Panc1 (cell line): ENCODE results near the gene TJP1. TPM values are rescaled to one million over a fixed set of nuclear protein-coding genes. Genes with fewer than 3 reads are reported as not detected.

ENCODE experiments used
- ATAC-seq: fragments of 200-7000 bp; cut with Tn5 transposase; 2 replicates; pipeline ENCODE4 v1.9.1; 2020; ENCODE audit warnings: mild to moderate bottlenecking, moderate library complexity
- BruUV-seq: library from RNA; stranded (reverse); fragments of 400-500 nt; replicated peaks from 2 replicates; lab custom pipeline; 2021; lab: Mats Ljungman, UMichigan
- CTCF ChIA-PET: fragments of 300-600 bp; sonication (Branson Sonifier 250); formaldehyde crosslinking; loops from one replicate; lab custom pipeline; 2022; ENCODE audit warnings: antibody characterized with exemption; lab: Charles Lee
- POLR2A ChIA-PET: fragments of 300-600 bp; sonication (Branson Sonifier 250); formaldehyde crosslinking; loops from one replicate; lab custom pipeline; 2022; ENCODE audit warnings: antibody characterized with exemption; lab: Charles Lee
- DNase-seq: peaks from one replicate; pipeline ENCODE4 v3.0.0-alpha.2; 2010; ENCODE audit warnings: low read depth, low spot score
- H3K27ac ChIP-seq: 2 replicates; pipeline ENCODE4 v1.5.1; 2011; ENCODE audit warnings: mild to moderate bottlenecking, low read length, inconsistent platforms
- H3K27me3 ChIP-seq: fragments of 200-500 bp; sonication (Bioruptor generic); 2 replicates; pipeline ENCODE4 v1.6.0; 2014; ENCODE audit warnings: low read length, inconsistent platforms; ENCODE audit not compliant: control insufficient read depth, insufficient read depth
- H3K36me3 ChIP-seq: fragments of 200-500 bp; sonication (Bioruptor generic); 2 replicates; pipeline ENCODE4 v1.5.1; 2014; ENCODE audit warnings: inconsistent platforms, mild to moderate bottlenecking, low read length, moderate library complexity; ENCODE audit not compliant: control insufficient read depth, insufficient read depth
- H3K4me1 ChIP-seq: 2 replicates; pipeline ENCODE4 v1.5.1; 2011; ENCODE audit warnings: inconsistent platforms, mild to moderate bottlenecking, low read length, moderate library complexity; ENCODE audit not compliant: control insufficient read depth, insufficient read depth
- H3K4me3 ChIP-seq, 2 experiments: 2 replicates each; pipeline ENCODE4 v1.5.1; 2011 to 2012; ENCODE audit warnings: low read depth in 2 of 2, low read length in 2 of 2, mild to moderate bottlenecking in 2 of 2, inconsistent platforms in 1 of 2, moderate library complexity in 1 of 2
- H3K9me3 ChIP-seq: fragments of 200-500 bp; sonication (Bioruptor generic); 2 replicates; pipeline ENCODE4 v1.5.1; 2014; ENCODE audit warnings: low read depth, mild to moderate bottlenecking, inconsistent platforms, low read length, moderate library complexity; ENCODE audit not compliant: control insufficient read depth, insufficient read depth
- POLR2AphosphoS5 ChIP-seq: IDR thresholded peaks from 2 replicates; pipeline ENCODE4 v1.6.1; 2012; ENCODE audit warnings: mild to moderate bottlenecking, low read depth, low read length, moderate library complexity
- SIN3A ChIP-seq: IDR thresholded peaks from 2 replicates; pipeline ENCODE4 v1.6.1; 2012; ENCODE audit warnings: low read depth, mild to moderate bottlenecking, low read length, moderate library complexity, borderline replicate concordance; ENCODE audit not compliant: insufficient read depth
- TCF7L2 ChIP-seq: IDR thresholded peaks from 2 replicates; pipeline ENCODE4 v1.6.1; 2011; ENCODE audit warnings: mild to moderate bottlenecking, low read depth, low read length, inconsistent platforms
- in situ Hi-C: cut with HindIII; loops from 2 replicates; pipeline ENCODE4 v1.10.0; 2016; ENCODE audit warnings: low sequenced_read_pairs, low pct_unique_long_range_greater_than_20kb
- intact Hi-C: fragments of 100-400 bp; cut with micrococcal nuclease; formaldehyde crosslinking; loops from one replicate; pipeline ENCODE4 v1.10.0; 2022; ENCODE audit not compliant: unreplicated experiment
- total RNA-seq: library from RNA; stranded (reverse); gene quantifications from one replicate; pipeline ENCODE4 v1.2.1, GENCODE V29; 2021; ENCODE audit not compliant: unreplicated experiment
- TF ChIP-seq, protein P1 (sequence below): fragments of 450-650 bp; IDR thresholded peaks from 2 replicates; pipeline ENCODE4 v1.5.1; 2017; ENCODE audit warnings: mild to moderate bottlenecking
- TF ChIP-seq, protein P2 (sequence below), 2 experiments: IDR thresholded peaks; 2 replicates each; pipeline ENCODE4 v1.6.1; 2011 to 2012; ENCODE audit warnings: low read depth in 2 of 2, control low read depth in 1 of 2, low read length in 1 of 2, mild to moderate bottlenecking in 1 of 2, moderate library complexity in 1 of 2; ENCODE audit not compliant: insufficient read depth in 1 of 2

TJP1 gene
- total RNA-seq, 1 experiment from 2014 or later = 79.1 TPM

DNA sequence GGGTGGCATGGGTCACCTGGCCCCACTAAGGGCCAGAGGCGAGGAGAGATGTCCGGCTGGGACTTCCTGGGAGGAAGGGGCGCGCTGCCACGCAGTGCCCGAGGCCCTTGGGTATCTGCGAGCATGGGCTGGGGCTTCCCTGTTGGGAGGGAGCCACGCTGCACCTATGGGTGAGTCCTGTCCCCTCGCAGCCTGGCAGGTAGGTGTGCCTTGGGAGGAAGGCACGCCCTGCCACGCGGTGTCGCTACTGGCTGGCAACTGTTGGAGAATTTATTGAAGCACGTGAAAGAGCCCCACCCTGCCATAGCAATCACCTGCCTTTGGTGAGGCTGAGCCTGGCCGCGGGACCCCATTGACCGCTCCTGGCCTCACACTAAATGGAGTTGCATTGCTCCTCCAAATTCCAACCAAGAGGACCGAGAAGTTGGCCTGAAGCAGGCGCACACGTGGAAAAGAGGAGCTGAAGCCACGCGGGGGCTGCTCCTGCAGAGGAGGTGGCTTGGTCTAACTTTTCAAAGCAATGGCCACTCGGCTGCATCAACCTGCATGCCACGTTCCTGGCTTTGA, 134.2 kb downstream of the TJP1 start:
- BruUV-seq = no TSS peak
- ChIA-PET CTCF (no interaction called here), POLR2A (no interaction called here)
- no peaks in the 10 kb centered on the region for H3K27me3 ChIP-seq
- no peaks in the 10 kb centered on the region for H3K4me1 ChIP-seq
- no peak overlapping the region for H3K4me3 ChIP-seq
- H3K9me3 ChIP-seq = no peaks in the 10 kb centered on the region
- intact Hi-C loops (no loop called here), in situ Hi-C loops (no loop called here)
- no peak overlapping the region for H3K27ac ChIP-seq
- ATAC-seq = no peak
- H3K36me3 ChIP-seq = no peaks in the 10 kb centered on the region
- DNase-seq = no peak
- TF ChIP-seq POLR2AphosphoS5 (no peak), SIN3A (no peak), TCF7L2 (no peak)
- TF ChIP-seq, protein P1, sequence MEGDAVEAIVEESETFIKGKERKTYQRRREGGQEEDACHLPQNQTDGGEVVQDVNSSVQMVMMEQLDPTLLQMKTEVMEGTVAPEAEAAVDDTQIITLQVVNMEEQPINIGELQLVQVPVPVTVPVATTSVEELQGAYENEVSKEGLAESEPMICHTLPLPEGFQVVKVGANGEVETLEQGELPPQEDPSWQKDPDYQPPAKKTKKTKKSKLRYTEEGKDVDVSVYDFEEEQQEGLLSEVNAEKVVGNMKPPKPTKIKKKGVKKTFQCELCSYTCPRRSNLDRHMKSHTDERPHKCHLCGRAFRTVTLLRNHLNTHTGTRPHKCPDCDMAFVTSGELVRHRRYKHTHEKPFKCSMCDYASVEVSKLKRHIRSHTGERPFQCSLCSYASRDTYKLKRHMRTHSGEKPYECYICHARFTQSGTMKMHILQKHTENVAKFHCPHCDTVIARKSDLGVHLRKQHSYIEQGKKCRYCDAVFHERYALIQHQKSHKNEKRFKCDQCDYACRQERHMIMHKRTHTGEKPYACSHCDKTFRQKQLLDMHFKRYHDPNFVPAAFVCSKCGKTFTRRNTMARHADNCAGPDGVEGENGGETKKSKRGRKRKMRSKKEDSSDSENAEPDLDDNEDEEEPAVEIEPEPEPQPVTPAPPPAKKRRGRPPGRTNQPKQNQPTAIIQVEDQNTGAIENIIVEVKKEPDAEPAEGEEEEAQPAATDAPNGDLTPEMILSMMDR = no peak
- TF ChIP-seq, protein P2, sequence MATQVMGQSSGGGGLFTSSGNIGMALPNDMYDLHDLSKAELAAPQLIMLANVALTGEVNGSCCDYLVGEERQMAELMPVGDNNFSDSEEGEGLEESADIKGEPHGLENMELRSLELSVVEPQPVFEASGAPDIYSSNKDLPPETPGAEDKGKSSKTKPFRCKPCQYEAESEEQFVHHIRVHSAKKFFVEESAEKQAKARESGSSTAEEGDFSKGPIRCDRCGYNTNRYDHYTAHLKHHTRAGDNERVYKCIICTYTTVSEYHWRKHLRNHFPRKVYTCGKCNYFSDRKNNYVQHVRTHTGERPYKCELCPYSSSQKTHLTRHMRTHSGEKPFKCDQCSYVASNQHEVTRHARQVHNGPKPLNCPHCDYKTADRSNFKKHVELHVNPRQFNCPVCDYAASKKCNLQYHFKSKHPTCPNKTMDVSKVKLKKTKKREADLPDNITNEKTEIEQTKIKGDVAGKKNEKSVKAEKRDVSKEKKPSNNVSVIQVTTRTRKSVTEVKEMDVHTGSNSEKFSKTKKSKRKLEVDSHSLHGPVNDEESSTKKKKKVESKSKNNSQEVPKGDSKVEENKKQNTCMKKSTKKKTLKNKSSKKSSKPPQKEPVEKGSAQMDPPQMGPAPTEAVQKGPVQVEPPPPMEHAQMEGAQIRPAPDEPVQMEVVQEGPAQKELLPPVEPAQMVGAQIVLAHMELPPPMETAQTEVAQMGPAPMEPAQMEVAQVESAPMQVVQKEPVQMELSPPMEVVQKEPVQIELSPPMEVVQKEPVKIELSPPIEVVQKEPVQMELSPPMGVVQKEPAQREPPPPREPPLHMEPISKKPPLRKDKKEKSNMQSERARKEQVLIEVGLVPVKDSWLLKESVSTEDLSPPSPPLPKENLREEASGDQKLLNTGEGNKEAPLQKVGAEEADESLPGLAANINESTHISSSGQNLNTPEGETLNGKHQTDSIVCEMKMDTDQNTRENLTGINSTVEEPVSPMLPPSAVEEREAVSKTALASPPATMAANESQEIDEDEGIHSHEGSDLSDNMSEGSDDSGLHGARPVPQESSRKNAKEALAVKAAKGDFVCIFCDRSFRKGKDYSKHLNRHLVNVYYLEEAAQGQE (IDR thresholded peaks at IDR 0.05; ENCODE audit: insufficient read depth in 1 of 2, low read depth in 2 of 2, low read length in 1 of 2) = no peak

DNA sequence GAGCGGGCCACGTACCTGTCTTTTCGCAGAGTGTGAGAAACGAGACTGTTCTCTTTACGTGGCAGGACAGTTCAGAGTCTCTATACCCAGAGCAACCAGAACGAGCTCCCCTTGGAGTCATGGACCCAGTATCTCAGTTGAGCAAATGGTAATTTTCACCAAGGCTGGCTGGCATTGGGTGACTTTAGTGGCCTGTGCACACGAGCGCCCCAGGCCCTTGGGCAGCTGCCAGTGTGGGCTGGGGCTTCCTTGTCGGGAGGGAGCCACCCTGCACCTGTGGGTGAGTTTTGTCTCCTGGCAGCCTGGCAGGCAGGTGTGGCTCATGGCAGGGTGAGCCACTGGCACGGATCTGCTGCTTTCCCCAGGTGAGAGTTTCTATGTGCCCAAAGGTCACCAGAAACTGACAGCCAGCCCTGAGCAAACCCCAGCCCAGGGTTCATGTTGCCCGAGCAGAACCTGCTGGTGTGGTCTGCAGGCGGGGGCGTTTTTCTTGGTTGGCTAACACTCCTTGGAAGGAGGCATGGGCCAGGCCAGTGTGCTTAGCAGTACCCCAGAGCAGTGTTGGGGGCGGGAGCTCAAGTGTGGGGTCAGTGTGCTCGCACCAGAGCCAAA, 135.0 kb downstream of the TJP1 start:
- ATAC-seq (no peak), DNase-seq (no peak)
- intact Hi-C loops (no loop called here), in situ Hi-C loops (no loop called here)
- Histone ChIP-seq H3K4me1 (no peaks in the 10 kb centered on the region), H3K9me3 (no peaks in the 10 kb centered on the region), H3K27me3 (no peaks in the 10 kb centered on the region), H3K4me3 (no peak overlapping the region), H3K36me3 (no peaks in the 10 kb centered on the region), H3K27ac (no peak overlapping the region)
- CTCF ChIA-PET = no interaction called here
- TF ChIP-seq, protein P2 (IDR thresholded peaks at IDR 0.05; ENCODE audit: insufficient read depth in 1 of 2, low read depth in 2 of 2, low read length in 1 of 2) = no peak
- TF ChIP-seq, protein P1 = no peak
- TF ChIP-seq SIN3A (no peak), TCF7L2 (no peak), POLR2AphosphoS5 (no peak)
- no TSS peak for BruUV-seq
- POLR2A ChIA-PET = no interaction called here
